SIG-M5 treated with dmso at 0.1 percent for 504 hours (cell line): Measurements from ENCODE around the gene RBP4.
"Not testable (repeated sequence)": the region's sequence is repeated elsewhere in the genome, so short reads cannot be mapped to it uniquely, and the experiment has no call there.

Experiments
- DNase-seq: peaks from one replicate; lab custom pipeline; 2025; ENCODE audit not compliant: unreplicated experiment; lab: John Stamatoyannopoulos, UW

RBP4 gene

GRCh38 chr10:93567277-93568104 is 33.5 kb downstream of the RBP4 start:
- no peak for DNase-seq

DNA sequence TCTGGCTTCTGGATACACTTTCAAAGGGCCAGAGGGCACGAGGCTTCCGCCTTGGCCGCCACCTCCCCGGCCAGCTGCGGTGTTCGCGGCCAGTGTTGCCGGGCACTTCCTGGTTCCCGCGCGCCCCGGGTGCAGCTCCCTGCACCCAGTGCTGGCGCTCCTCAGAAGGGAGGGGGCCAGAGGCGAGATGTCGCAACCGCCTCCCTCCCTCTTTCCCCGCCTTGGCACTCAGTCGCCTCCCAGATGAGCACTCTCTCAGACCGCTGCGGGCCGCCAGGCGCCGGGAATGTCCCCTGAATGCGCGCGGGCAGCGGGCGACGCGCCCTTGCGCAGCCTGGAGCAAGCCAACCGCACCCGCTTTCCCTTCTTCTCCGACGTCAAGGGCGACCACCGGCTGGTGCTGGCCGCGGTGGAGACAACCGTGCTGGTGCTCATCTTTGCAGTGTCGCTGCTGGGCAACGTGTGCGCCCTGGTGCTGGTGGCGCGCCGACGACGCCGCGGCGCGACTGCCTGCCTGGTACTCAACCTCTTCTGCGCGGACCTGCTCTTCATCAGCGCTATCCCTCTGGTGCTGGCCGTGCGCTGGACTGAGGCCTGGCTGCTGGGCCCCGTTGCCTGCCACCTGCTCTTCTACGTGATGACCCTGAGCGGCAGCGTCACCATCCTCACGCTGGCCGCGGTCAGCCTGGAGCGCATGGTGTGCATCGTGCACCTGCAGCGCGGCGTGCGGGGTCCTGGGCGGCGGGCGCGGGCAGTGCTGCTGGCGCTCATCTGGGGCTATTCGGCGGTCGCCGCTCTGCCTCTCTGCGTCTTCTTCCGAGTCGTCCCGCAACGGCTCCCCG is 34.4 kb downstream of the RBP4 start, which contains the start of gene FFAR4:
TSS of gene FFAR4 (plus strand) at position 231 of the 842 bp plus-strand sequence. CDS start at position 287, 56 bp downstream.
- DNase-seq: no peak

GRCh38 chr10:93565446-93565845 is 35.6 kb downstream of the RBP4 start:
- DNase-seq: peak; percentile 16

DNA sequence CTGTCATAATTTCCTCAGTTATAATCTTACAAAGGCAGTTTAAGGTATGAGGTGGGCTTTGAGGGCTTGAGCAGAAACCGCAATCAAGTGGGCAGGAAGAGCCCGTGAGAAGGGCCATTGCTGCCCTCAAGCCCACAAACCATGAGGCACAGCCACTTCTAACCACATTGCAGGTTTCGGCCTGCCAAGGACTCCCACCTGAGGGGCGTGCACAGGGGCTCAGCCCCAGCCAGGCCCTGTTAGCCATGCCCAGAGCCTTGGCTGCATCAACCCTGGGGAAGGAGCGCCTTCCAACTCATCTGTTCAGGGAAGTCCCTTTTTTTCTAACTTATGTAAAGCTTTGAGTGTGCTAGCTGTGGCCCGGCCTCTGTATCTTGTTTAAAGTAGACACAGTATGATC is 40.5 kb downstream of the RBP4 start:
- DNase-seq: no peak

GRCh38 chr10:93559490-93559889 is 41.5 kb downstream of the RBP4 start:
- DNase-seq: no peak

DNA sequence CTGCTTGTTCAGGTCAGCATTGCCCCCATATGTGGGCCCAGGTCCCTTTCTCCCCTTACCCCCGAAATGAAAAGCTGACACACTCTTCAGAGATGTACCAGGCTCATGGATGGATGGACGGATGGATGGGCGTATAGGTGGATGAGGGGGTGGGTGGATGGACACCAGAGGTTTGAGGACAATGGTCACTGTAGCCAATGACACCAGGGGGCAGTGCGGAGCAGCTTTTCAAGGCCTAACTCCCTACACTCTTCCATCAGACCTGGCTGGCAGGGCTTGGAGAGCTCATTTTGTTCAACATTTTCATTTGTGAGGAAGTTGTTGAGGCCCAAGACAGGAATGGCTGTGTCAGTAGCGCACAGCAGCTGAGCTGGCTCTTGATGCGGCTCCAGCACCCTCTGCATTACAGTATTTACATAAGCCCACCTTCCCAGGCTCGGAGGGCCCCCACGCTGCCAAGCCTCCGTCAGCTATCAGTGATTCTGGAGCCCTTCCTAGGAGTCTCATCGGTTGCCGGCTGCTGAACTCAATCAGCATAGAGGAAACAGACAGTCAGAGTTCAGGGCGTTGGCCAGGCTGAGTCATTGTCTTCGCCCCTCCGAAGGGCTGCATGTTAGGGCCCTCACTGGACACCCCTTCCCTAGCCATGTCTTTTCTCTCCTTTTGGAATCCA is 46.1 kb downstream of the RBP4 start:
- peak; percentile 59 for DNase-seq

- no peak for DNase-seq
These were observed 46.7 kb downstream of the RBP4 start for GRCh38 chr10:93554316-93554663.

DNA sequence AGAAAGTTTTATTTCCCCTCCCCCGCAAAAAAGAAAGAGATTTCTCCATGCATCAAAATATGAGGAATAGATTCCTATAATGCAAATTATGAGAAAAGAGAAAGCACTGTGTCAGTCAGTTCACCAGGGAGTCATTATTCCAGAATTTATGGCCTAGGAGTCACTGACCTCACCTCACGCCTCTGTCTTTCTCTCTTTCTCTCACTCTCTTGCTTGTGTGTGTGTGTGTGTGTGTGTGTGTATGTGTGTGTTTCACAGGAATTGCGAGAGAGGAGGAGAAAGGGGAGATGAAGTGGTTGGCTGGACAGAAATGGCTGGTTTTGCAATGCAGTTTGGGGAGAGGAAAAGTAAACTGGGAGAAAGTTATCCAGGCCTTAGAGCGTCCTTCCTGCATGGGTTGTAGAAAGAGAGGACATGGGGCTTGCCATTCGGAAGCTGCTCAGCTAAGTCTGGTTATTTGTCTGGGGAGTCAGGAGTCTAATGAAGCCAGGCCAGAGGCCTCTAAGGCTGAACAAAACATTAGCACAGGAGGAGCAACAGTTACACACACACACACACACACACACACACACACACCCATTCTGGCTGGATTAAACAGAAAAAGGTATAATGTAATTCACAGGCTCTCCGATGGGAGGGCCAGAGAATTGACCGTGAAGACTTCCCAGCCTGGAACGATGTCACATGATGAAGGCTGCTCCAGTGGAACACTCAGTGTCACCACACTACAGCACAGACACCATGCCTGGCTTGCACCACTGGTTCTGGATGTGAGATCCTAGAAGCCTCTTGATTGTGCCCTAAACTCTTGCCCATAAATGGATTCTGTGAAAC is 47.3 kb downstream of the RBP4 start:
- DNase-seq: no peak

- no peak for DNase-seq
These were observed 48.3 kb downstream of the RBP4 start for GRCh38 chr10:93552780-93553179.

DNA sequence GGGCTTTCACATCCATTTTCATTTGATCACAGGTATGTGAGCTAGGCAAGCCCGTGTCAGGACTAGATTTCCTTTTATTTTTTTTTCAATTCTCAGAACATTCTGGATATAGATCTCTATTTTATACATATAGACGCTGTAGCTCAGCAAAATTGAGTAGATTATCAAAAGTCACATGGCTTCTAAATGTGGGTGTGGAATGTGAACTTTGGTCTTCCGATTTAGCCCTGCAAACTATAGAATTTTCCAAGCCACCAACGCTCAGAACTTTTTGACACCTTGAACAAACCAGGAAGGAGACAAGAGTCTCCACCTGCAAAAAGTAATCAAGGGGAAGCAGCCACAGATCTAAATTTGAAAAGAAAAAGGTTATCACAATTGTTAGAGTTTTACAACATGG is 50.4 kb downstream of the RBP4 start:
- DNase-seq: no peak

GRCh38 chr10:93548376-93549071 is 52.5 kb downstream of the RBP4 start:
- DNase-seq: no peak

DNA sequence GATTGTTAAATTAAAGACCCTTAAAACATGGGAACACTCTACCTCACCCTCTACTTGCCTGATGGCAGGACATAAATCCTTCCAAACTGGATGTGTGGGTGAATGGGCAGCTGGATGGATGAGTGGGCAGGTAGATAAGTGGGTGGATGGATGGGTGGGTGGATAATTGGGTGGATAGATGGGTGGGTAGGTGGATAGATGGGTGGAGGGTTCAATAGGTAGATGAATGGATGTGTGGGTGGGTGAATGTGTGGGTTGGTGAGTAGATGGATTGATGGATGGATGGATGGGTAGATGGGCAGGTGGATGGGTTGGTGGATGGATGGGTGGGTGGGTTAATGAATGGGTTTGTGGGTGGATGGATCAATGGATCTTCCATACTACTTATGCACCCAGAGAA is 53.5 kb downstream of the RBP4 start:
- no peak for DNase-seq

GRCh38 chr10:93546995-93547394 is 54.0 kb downstream of the RBP4 start:
- not testable (repeated sequence) for DNase-seq

- no peak for DNase-seq
These were observed 58.7 kb downstream of the RBP4 start for GRCh38 chr10:93542358-93542791.
